Gastrocnemius medialis (tissue), 4 donors: ENCODE measurements around the gene LHCGR.

ENCODE experiments used
- POLR2A ChIP-seq, 2 donors: fragments of 450-650 bp; IDR thresholded peaks; one replicate each; pipeline ENCODE4 v1.6.1; 2017; ENCODE audit warnings: antibody characterized with exemption in 2 of 2, mild to moderate bottlenecking in 2 of 2, moderate library complexity in 2 of 2
- TF ChIP-seq, protein P1 (sequence below), 5 experiments: fragments of 450-650 bp in 3 of 5; fragments of 200-600 bp in 2 of 5; sonication (generic) in 2 of 5; IDR thresholded peaks in 4 of 5; conservative IDR thresholded peaks in 1 of 5; 1 replicate in 4 of 5; 2 replicates in 1 of 5; pipeline ENCODE4 v1.5.1; 2016 to 2019; ENCODE audit warnings: antibody characterized with exemption in 5 of 5, mild to moderate bottlenecking in 3 of 5, moderate library complexity in 3 of 5

DNA sequence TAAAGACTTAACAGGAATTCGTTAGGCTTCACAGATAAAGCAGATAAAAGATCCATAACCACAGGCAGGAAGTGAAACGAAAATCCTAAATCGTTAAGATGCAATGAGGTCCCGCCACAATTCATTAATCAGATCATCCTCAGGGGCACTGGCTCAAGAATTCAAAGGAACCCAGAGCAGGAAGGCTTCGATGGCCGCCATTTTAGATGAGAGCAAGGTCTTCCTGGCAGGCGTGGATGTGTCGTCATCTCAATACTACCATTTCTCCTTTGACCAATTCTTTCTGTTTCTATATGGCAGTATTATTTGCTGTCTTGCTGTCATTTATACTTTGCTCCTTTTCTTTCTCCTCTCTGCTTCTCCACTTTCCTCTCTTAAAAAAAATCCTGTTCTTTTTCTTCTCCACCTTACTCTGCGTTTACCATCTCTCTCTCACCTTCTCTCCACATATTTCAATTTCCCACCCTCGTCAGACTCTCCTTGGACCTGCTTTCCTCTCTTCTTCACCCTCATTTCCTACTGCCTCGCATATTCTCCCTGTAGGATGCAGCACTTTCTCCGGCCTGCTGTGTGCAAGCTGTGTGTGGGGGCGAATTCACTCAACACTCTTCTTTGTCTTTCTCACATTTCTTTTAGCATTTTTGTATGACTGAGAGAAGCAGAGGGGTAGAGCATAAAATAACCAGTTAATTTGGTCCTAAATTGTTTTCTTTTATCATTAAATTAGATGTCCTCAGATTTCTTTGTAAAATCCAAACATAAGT lies 35.1 kb upstream of the LHCGR start:
- TF ChIP-seq, protein P1, sequence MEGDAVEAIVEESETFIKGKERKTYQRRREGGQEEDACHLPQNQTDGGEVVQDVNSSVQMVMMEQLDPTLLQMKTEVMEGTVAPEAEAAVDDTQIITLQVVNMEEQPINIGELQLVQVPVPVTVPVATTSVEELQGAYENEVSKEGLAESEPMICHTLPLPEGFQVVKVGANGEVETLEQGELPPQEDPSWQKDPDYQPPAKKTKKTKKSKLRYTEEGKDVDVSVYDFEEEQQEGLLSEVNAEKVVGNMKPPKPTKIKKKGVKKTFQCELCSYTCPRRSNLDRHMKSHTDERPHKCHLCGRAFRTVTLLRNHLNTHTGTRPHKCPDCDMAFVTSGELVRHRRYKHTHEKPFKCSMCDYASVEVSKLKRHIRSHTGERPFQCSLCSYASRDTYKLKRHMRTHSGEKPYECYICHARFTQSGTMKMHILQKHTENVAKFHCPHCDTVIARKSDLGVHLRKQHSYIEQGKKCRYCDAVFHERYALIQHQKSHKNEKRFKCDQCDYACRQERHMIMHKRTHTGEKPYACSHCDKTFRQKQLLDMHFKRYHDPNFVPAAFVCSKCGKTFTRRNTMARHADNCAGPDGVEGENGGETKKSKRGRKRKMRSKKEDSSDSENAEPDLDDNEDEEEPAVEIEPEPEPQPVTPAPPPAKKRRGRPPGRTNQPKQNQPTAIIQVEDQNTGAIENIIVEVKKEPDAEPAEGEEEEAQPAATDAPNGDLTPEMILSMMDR (IDR thresholded peaks at IDR 0.05 in 4 of 5, conservative IDR thresholded peaks at IDR 0.05 in 1 of 5): no peak
- no peak for TF ChIP-seq POLR2A (IDR thresholded peaks at IDR 0.05)
